Right atrium auricular region (tissue), 2 donors: ENCODE data around the gene RAET1G. TPM values are rescaled to one million over a fixed set of nuclear protein-coding genes. Genes with fewer than 3 reads are reported as not detected.

ENCODE experiments used
- DNase-seq: peaks from one replicate; pipeline ENCODE4 v3.0.0-alpha.2; 2019; ENCODE audit warnings: low spot score
- H3K27ac ChIP-seq, 2 donors: fragments of 200-600 bp; sonication (generic); 1 replicate in 1 of 2; 2 replicates in 1 of 2; pipeline ENCODE4 v1.5.1; 2016 to 2019
- H3K27me3 ChIP-seq, 2 donors: fragments of 200-600 bp; sonication (generic); one replicate each; pipeline versions ENCODE4 v1.5.1 to v1.6.0; 2017 to 2019
- H3K36me3 ChIP-seq: fragments of 200-600 bp; sonication (generic); one replicate; pipeline ENCODE4 v1.5.1; 2016
- H3K4me1 ChIP-seq, 2 donors: fragments of 200-600 bp; sonication (generic); one replicate each; pipeline versions ENCODE4 v1.5.1 to v1.6.0; 2017 to 2019
- H3K4me3 ChIP-seq, 2 donors: fragments of 200-600 bp; sonication (generic); 1 replicate in 1 of 2; 2 replicates in 1 of 2; pipeline ENCODE4 v1.5.1; 2017 to 2019; ENCODE audit warnings: mild to moderate bottlenecking in 1 of 2, moderate library complexity in 1 of 2
- H3K9me3 ChIP-seq, 2 donors: fragments of 200-600 bp; sonication (generic); one replicate each; pipeline ENCODE4 v1.5.1; 2019
- total RNA-seq, 2 donors: library from RNA; depleted of rRNA; stranded (reverse); fragments of >200 nt; gene quantifications; one replicate each; pipeline ENCODE4 v1.1.0, GENCODE V29; 2016
- TF ChIP-seq, protein P1 (sequence below), 2 donors: fragments of 200-600 bp; sonication (generic); IDR thresholded peaks; one replicate each; pipeline ENCODE4 v1.5.1; 2019; ENCODE audit warnings: antibody characterized with exemption in 2 of 2

Gene RAET1G
- total RNA-seq, 2 donors from 2014 or later: 1.5 to 1.6 TPM

DNA sequence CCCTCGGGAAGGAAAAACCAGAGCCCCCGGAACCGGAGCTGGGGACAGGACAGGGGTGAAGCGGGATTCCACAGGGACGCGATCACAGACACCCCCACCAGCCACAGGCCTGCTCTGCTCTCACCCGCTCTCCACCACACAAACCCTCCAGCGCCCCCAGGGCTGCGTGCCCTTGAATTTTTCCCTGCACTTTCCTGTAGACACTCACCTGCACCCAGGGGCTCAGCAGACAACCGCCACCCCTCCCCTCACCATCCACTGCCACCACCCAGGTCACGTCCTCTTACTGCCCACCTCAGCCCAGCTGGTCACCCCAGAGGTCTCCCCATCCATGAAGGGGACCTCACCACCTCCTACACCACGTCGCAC, 19.5 kb upstream of the RAET1G start:
- TF ChIP-seq, protein P1, sequence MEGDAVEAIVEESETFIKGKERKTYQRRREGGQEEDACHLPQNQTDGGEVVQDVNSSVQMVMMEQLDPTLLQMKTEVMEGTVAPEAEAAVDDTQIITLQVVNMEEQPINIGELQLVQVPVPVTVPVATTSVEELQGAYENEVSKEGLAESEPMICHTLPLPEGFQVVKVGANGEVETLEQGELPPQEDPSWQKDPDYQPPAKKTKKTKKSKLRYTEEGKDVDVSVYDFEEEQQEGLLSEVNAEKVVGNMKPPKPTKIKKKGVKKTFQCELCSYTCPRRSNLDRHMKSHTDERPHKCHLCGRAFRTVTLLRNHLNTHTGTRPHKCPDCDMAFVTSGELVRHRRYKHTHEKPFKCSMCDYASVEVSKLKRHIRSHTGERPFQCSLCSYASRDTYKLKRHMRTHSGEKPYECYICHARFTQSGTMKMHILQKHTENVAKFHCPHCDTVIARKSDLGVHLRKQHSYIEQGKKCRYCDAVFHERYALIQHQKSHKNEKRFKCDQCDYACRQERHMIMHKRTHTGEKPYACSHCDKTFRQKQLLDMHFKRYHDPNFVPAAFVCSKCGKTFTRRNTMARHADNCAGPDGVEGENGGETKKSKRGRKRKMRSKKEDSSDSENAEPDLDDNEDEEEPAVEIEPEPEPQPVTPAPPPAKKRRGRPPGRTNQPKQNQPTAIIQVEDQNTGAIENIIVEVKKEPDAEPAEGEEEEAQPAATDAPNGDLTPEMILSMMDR (IDR thresholded peaks at IDR 0.05): no peak
- Histone ChIP-seq H3K27ac (peak overlapping the region in 1 of 2 donors; percentile 43), H3K4me3 (peak overlapping the region; percentile 52 to 56), H3K27me3 (peaks cover 20 to 29% of the 10 kb centered on the region in 2 donors), H3K36me3 (no peaks in the 10 kb centered on the region), H3K4me1 (peaks cover 0 to 26% of the 10 kb centered on the region in 2 donors), H3K9me3 (no peaks in the 10 kb centered on the region)
- DNase-seq: peak; percentile 58

DNA sequence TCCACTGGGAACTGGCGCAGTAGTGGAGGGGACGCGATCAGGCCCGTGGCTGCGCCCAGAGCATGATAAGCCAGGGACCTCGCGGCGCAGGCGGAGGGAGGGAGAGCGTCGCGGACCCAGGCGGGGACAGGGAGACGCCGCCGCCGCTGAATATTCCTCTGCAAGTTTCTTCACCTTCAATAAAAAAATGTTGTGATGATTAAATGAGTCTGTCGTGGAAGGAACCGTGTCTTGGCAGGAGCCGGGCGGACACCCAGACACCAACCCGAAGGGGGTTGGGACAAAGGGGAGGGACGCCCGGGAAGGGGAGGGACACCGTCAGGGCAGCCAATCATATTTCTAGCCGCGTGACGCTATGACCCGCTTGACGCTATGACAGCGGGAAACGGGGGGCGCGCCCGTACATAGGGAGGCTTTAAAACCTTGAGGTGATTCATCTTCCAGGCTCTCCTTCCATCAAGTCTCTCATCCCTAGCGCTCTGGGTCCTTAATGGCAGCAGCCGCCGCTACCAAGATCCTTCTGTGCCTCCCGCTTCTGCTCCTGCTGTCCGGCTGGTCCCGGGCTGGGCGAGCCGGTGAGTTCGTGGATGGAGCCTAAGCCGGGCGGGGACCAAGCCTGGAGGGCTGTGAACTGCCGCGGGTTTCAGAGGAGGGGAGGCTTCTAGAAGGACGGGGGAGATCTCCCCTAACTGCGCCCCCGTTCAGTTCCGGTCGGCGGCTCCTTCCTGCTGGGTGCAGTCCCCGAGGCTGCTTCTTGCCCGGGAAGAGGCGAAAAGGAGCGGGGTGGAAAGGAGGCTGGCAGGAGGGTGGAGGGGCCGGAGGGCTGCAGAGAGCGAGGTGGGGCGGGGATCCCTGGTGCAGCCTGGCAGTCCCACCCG, 18.9 kb upstream of the RAET1G start, which contains the start of gene ULBP2:
TSS of gene ULBP2 (plus strand) at position 432 of the 878 bp plus-strand sequence. CDS start at position 491, 59 bp downstream.
- no peaks in the 10 kb centered on the region for H3K36me3 ChIP-seq
- H3K4me3 ChIP-seq: peak within 1 kb of the TSS; percentile 52 to 56
- DNase-seq: peak; percentile 93
- peak within 1 kb of the TSS in 1 of 2 donors; percentile 43 for H3K27ac ChIP-seq
- H3K9me3 ChIP-seq: no peaks in the 10 kb centered on the region
- H3K4me1 ChIP-seq: peaks cover 0 to 26% of the 10 kb centered on the region in 2 donors
- TF ChIP-seq, protein P1 (IDR thresholded peaks at IDR 0.05): no peak
- peaks cover 25 to 34% of the 10 kb centered on the region in 2 donors for H3K27me3 ChIP-seq

DNA sequence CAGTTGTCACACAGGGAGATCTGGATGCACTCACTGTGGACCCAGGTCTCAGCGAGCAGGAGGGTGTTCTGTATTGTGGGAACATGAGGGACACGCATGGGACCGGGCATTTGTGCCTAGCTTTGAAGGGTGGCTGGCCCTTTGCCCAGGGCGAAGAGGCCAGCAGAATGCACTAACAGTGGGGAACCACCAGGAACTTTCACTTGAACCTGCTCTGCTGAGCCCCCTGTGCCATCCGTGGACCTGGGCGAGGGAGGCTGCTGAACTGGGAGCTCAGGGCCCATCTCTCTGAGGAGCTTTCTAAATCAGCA, 17.7 kb upstream of the RAET1G start:
- TF ChIP-seq, protein P1 (IDR thresholded peaks at IDR 0.05): no peak
- DNase-seq: peak; percentile 52
- Histone ChIP-seq H3K9me3 (no peaks in the 10 kb centered on the region), H3K36me3 (no peaks in the 10 kb centered on the region), H3K4me3 (no peak overlapping the region), H3K27ac (no peak overlapping the region), H3K27me3 (peaks cover 28 to 40% of the 10 kb centered on the region in 2 donors), H3K4me1 (peaks cover 0 to 26% of the 10 kb centered on the region in 2 donors)

DNA sequence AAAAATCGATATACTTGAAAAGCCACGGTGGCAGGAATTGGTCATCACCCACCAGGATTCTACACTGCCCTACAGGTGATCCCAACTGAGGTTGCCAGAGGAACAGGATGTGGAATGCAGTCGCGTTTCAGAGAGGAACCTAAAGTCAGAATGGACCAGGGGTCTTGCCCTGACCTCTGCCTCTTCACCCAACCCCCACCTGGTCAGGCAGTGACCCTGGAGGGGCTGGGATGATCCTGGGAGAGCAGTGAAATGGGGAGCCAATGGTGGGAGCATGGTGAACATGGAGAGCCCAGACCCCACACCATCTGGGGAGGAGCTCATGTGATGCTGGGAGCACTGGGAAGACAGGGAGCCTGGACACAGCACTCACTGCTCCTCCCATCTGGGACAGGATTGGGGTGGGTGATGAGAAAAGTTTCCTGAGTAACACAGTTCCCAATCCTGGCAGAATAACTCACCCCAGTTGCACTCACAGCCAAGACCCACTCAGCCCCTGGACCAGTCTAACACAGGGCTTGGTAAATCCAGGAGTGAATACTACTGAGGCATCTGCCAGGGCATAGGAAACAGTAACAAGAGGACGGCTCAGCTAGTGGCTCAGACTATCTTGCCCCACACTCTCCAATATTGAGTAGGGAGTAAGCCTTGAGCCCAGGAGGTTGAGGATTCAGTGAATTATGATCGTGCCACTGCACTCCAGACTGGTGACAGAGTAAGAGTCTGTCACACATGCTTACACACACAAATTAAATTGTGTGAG, 17.2 kb upstream of the RAET1G start:
- TF ChIP-seq, protein P1 (IDR thresholded peaks at IDR 0.05): no peak
- Histone ChIP-seq H3K27ac (no peak overlapping the region), H3K27me3 (peaks cover 28 to 40% of the 10 kb centered on the region in 2 donors), H3K36me3 (no peaks in the 10 kb centered on the region), H3K4me3 (no peak overlapping the region), H3K9me3 (no peaks in the 10 kb centered on the region), H3K4me1 (peaks cover 0 to 26% of the 10 kb centered on the region in 2 donors)
- DNase-seq: peak; percentile 51

DNA sequence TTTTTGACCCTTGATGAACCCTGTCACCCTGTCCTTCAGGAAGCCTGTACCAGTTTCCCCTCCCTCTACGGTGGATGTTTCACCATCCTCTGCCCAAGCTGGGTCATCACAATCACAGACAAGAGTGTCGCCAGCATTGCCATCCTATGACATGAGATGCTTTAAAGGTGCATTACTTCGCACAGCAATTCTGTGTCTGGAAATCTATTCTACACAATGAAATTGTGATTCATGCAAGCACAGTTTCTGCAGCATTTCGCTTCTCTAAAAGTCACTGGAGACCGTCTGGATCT, 16.4 kb upstream of the RAET1G start:
- TF ChIP-seq, protein P1 (IDR thresholded peaks at IDR 0.05): no peak
- Histone ChIP-seq H3K4me1 (peaks cover 0 to 26% of the 10 kb centered on the region in 2 donors), H3K4me3 (no peak overlapping the region), H3K36me3 (no peaks in the 10 kb centered on the region), H3K27ac (no peak overlapping the region), H3K9me3 (no peaks in the 10 kb centered on the region), H3K27me3 (peaks cover 32 to 40% of the 10 kb centered on the region in 2 donors)
- DNase-seq: no peak
